Ureter (tissue), 1 donor: ENCODE measurements around the gene MARCHF9. TPM values are rescaled to one million over a fixed set of nuclear protein-coding genes. Genes with fewer than 3 reads are reported as not detected.

Experiments
- DNase-seq: peaks from one replicate; pipeline ENCODE4 v3.0.0-alpha.2; 2020; ENCODE audit warnings: low spot score
- total RNA-seq: library from RNA; stranded (reverse); gene quantifications from one replicate; pipeline ENCODE4 v1.2.4, GENCODE V29; 2023
- donor health status: DM: yes; HTN: yes; CAD: no.

MARCHF9 gene
- total RNA-seq, 1 donor from 2014 or later = 12.1 TPM

GRCh38 chr12:57796996-57797395 is 42.1 kb downstream of the MARCHF9 start:
- no peak for DNase-seq

- DNase-seq = no peak
Observed at GRCh38 chr12:57797933-57798332, 43.0 kb downstream of the MARCHF9 start.

- no peak for DNase-seq
Observed at GRCh38 chr12:57800965-57801364, 46.1 kb downstream of the MARCHF9 start.

- no peak for DNase-seq
Observed at GRCh38 chr12:57802607-57803006, 47.7 kb downstream of the MARCHF9 start.

- no peak for DNase-seq
Observed at GRCh38 chr12:57803319-57803893, 48.5 kb downstream of the MARCHF9 start.

GRCh38 chr12:57806677-57807076 is 51.8 kb downstream of the MARCHF9 start:
- no peak for DNase-seq

- no peak for DNase-seq
Observed at GRCh38 chr12:57807285-57807684, 52.4 kb downstream of the MARCHF9 start.

GRCh38 chr12:57808351-57808750 is 53.4 kb downstream of the MARCHF9 start:
- no peak for DNase-seq

- no peak for DNase-seq
Observed at GRCh38 chr12:57809425-57809824, 54.5 kb downstream of the MARCHF9 start.

Other genes with a start within 250 kb of the MARCHF9 start
- gene DDIT3, start 234.6 kb upstream of the MARCHF9 start, total RNA-seq = 30.8 TPM
- 177 TPM for gene MBD6, start 232.3 kb upstream of the MARCHF9 start, total RNA-seq
- gene DCTN2, start 207.9 kb upstream of the MARCHF9 start, total RNA-seq = 104 TPM
- gene KIF5A, start 205.1 kb upstream of the MARCHF9 start, total RNA-seq = 0.99 TPM
- gene PIP4K2C, start 163.9 kb upstream of the MARCHF9 start, total RNA-seq = 48.0 TPM
- 40.0 TPM for gene DTX3, start 150.3 kb upstream of the MARCHF9 start, total RNA-seq
- gene ARHGEF25, start 143.7 kb upstream of the MARCHF9 start, total RNA-seq = 41.5 TPM
- 3.3 TPM for gene B4GALNT1, start 121.9 kb upstream of the MARCHF9 start, total RNA-seq
- gene OS9, start 61.0 kb upstream of the MARCHF9 start, total RNA-seq = 201 TPM
- 2.8 TPM for gene AGAP2, start 16.4 kb upstream of the MARCHF9 start, total RNA-seq
- gene TSPAN31, start 10.1 kb upstream of the MARCHF9 start, total RNA-seq = 45.6 TPM
- 86.5 TPM for gene CDK4, start 2.8 kb upstream of the MARCHF9 start, total RNA-seq
- gene CYP27B1, start 12.0 kb downstream of the MARCHF9 start, total RNA-seq = 1.6 TPM
- 50.1 TPM for gene METTL1, start 17.0 kb downstream of the MARCHF9 start, total RNA-seq
- 9.8 TPM for gene EEF1AKMT3, start 17.5 kb downstream of the MARCHF9 start, total RNA-seq
- gene TSFM, start 27.7 kb downstream of the MARCHF9 start, total RNA-seq = 32.9 TPM
- 5.2 TPM for gene AVIL, start 63.6 kb downstream of the MARCHF9 start, total RNA-seq
- gene CTDSP2, start 91.6 kb downstream of the MARCHF9 start, total RNA-seq = 130 TPM
- 8.5 TPM for gene ATP23, start 186.5 kb downstream of the MARCHF9 start, total RNA-seq